HCT116 (cell line): ENCODE data around the gene MMRN1. TPM values are rescaled to one million over a fixed set of nuclear protein-coding genes. Genes with fewer than 3 reads are reported as not detected.

Experiments used
- ATAC-seq: fragments of 200-7000 bp; cut with Tn5 transposase; 2 replicates; pipeline ENCODE4 v1.9.1; 2020; ENCODE audit warnings: mild to moderate bottlenecking, moderate library complexity
- BruUV-seq: library from RNA; stranded (reverse); fragments of 400-500 nt; replicated peaks from 2 replicates; lab custom pipeline; 2021; lab: Mats Ljungman, UMichigan
- CTCF ChIA-PET: fragments of 300-600 bp; sonication (Branson Sonifier 250); formaldehyde crosslinking; loops from one replicate; lab custom pipeline; 2021; ENCODE audit warnings: antibody characterized with exemption; lab: Charles Lee
- POLR2A ChIA-PET: fragments of 300-600, 350-600 bp; sonication (Branson Sonifier 250); formaldehyde crosslinking; loops from one replicate; lab custom pipeline; 2021; ENCODE audit warnings: antibody characterized with exemption; lab: Charles Lee
- RAD21 ChIA-PET, 2 experiments: fragments of 300-600 bp; sonication (Branson Sonifier 250); formaldehyde crosslinking; loops; one replicate each; lab custom pipeline; 2023; ENCODE audit warnings: low total read pairs in 2 of 2; ENCODE audit not compliant: uncharacterized antibody in 2 of 2, unreplicated experiment in 2 of 2, low non-redundant PET in 1 of 2; lab: Charles Lee
- DNase-seq: peaks from one replicate; pipeline ENCODE4 v3.0.0-alpha.2; 2010; ENCODE audit warnings: low read depth, low spot score
- H2AFZ ChIP-seq: fragments of 200-600 bp; shearing (Covaris generic), sonication (generic); 2 replicates; pipeline ENCODE4 v1.6.1; 2017; ENCODE audit warnings: low read depth, mixed run types, mixed read lengths, antibody characterized with exemption, low read length; ENCODE audit not compliant: poor library complexity, severe bottlenecking
- H3K27ac ChIP-seq: 2 replicates; pipeline ENCODE4 v1.5.1; 2012; ENCODE audit warnings: low read depth, low read length
- H3K27me3 ChIP-seq: fragments of 200-600 bp; sonication (generic); 2 replicates; pipeline ENCODE4 v1.6.1; 2016; ENCODE audit warnings: mixed run types, low read length, mixed read lengths; ENCODE audit not compliant: insufficient read depth
- H3K36me3 ChIP-seq, 2 experiments: fragments of 200-500 bp in 1 of 2; fragments of 200-600 bp in 1 of 2; sonication (Bioruptor generic) in 1 of 2; sonication (generic) in 1 of 2; 2 replicates each; pipeline versions ENCODE4 v1.5.1 to v1.6.1; 2014 to 2016; ENCODE audit warnings: low read length in 2 of 2, inconsistent platforms in 1 of 2, mixed read lengths in 1 of 2, mixed run types in 1 of 2; ENCODE audit not compliant: insufficient read depth in 2 of 2, control insufficient read depth in 1 of 2
- H3K4me1 ChIP-seq, 2 experiments: fragments of 200-600 bp in 1 of 2; sonication (generic) in 1 of 2; 2 replicates each; pipeline versions ENCODE4 v1.5.1 to v1.6.1; 2012 to 2017; ENCODE audit warnings: low read length in 2 of 2, inconsistent platforms in 1 of 2, mild to moderate bottlenecking in 1 of 2, mixed read lengths in 1 of 2, mixed run types in 1 of 2, moderate library complexity in 1 of 2; ENCODE audit not compliant: insufficient read depth in 2 of 2, control insufficient read depth in 1 of 2
- H3K4me2 ChIP-seq: fragments of 200-600 bp; sonication (generic); 2 replicates; pipeline ENCODE4 v1.6.1; 2017; ENCODE audit warnings: mixed run types, low read length, mixed read lengths
- H3K4me3 ChIP-seq, 2 experiments: fragments of 200-600 bp in 1 of 2; sonication (generic) in 1 of 2; replicated peaks in 1 of 2; 2 replicates each; pipeline ENCODE4 v1.5.1; 2011 to 2016; ENCODE audit warnings: low read length in 2 of 2, control low read depth in 1 of 2, low read depth in 1 of 2, mild to moderate bottlenecking in 1 of 2, mixed read lengths in 1 of 2, mixed run types in 1 of 2
- H3K79me2 ChIP-seq: fragments of 200-600 bp; sonication (generic); 2 replicates; pipeline ENCODE4 v1.6.1; 2017; ENCODE audit warnings: mild to moderate bottlenecking, mixed run types, low read length, moderate library complexity, mixed read lengths; ENCODE audit not compliant: insufficient read depth
- H3K9ac ChIP-seq: fragments of 200-600 bp; sonication (generic); 2 replicates; pipeline ENCODE4 v1.6.1; 2016; ENCODE audit warnings: low read length, mixed read lengths
- H3K9me2 ChIP-seq: fragments of 200-600 bp; sonication (generic), shearing (Covaris generic); 2 replicates; pipeline ENCODE4 v1.6.1; 2017; ENCODE audit warnings: mixed run types, mild to moderate bottlenecking, moderate library complexity; ENCODE audit not compliant: insufficient read depth
- H3K9me3 ChIP-seq, 2 experiments: fragments of 200-500 bp in 1 of 2; fragments of 200-600 bp in 1 of 2; sonication (Bioruptor generic) in 1 of 2; sonication (generic) in 1 of 2; 2 replicates each; pipeline ENCODE4 v1.6.1; 2014 to 2017; ENCODE audit warnings: low read length in 2 of 2, mixed read lengths in 2 of 2, inconsistent platforms in 1 of 2, low read depth in 1 of 2, mild to moderate bottlenecking in 1 of 2, mixed run types in 1 of 2, moderate library complexity in 1 of 2; ENCODE audit not compliant: control insufficient read depth in 1 of 2, insufficient read depth in 1 of 2
- H4K20me1 ChIP-seq: fragments of 200-600 bp; sonication (generic), shearing (Covaris generic); 2 replicates; pipeline ENCODE4 v1.6.1; 2017; ENCODE audit warnings: mixed run types, mild to moderate bottlenecking, moderate library complexity; ENCODE audit not compliant: insufficient read depth
- CEBPB ChIP-seq: IDR thresholded peaks from 2 replicates; pipeline ENCODE4 v1.6.1; 2012; ENCODE audit warnings: low read depth
- ELF1 ChIP-seq: IDR thresholded peaks from 2 replicates; pipeline ENCODE4 v1.6.1; 2012; ENCODE audit warnings: low read depth, borderline replicate concordance
- EZH2phosphoT487 ChIP-seq: fragments of 200-600 bp; IDR thresholded peaks from 2 replicates; pipeline ENCODE4 v1.6.1; 2018; ENCODE audit warnings: antibody characterized with exemption, borderline replicate concordance
- FOSL1 ChIP-seq: IDR thresholded peaks from 2 replicates; pipeline ENCODE4 v1.6.1; 2012; ENCODE audit warnings: low read depth
- JUND ChIP-seq: IDR thresholded peaks from 2 replicates; pipeline ENCODE4 v1.6.1; 2012
- POLR2AphosphoS5 ChIP-seq: IDR thresholded peaks from 2 replicates; pipeline ENCODE4 v1.6.1; 2011; ENCODE audit warnings: mild to moderate bottlenecking, low read depth, low read length, moderate library complexity
- RAD21 ChIP-seq: IDR thresholded peaks from 2 replicates; pipeline ENCODE4 v1.6.1; 2012; ENCODE audit warnings: low read depth, mild to moderate bottlenecking
- SIN3A ChIP-seq: IDR thresholded peaks from 2 replicates; pipeline ENCODE4 v1.6.1; 2012; ENCODE audit warnings: low read depth
- SP1 ChIP-seq: IDR thresholded peaks from 2 replicates; pipeline ENCODE4 v1.6.1; 2012; ENCODE audit warnings: low read depth
- SRF ChIP-seq: IDR thresholded peaks from 2 replicates; pipeline ENCODE4 v1.6.1; 2012; ENCODE audit warnings: low read depth
- TCF7L2 ChIP-seq: IDR thresholded peaks from 2 replicates; pipeline ENCODE4 v1.7.0; 2011; ENCODE audit warnings: borderline replicate concordance, inconsistent platforms; ENCODE audit not compliant: insufficient read depth, insufficient read length; ENCODE audit errors: extremely low read depth
- YY1 ChIP-seq: IDR thresholded peaks from 2 replicates; pipeline ENCODE4 v1.6.1; 2011; ENCODE audit warnings: low read length, low read depth, moderate library complexity, mild to moderate bottlenecking; ENCODE audit not compliant: insufficient replicate concordance; ENCODE audit errors: extremely low read depth
- ZFX ChIP-seq: fragments of 450-650 bp; IDR thresholded peaks from 2 replicates; pipeline ENCODE4 v1.6.1; 2017
- ZNF274 ChIP-seq: fragments of 200-500 bp; sonication (Bioruptor generic); IDR thresholded peaks from 2 replicates; pipeline ENCODE4 v1.6.1; 2014; ENCODE audit warnings: mild to moderate bottlenecking, low read depth, low read length, inconsistent platforms
- intact Hi-C: fragments of 100-400 bp; cut with micrococcal nuclease; formaldehyde crosslinking; loops from 2 replicates; pipeline ENCODE4 v1.10.0; 2022
- total RNA-seq: library from RNA; stranded (reverse); gene quantifications from one replicate; pipeline ENCODE4 v1.2.1, GENCODE V29; 2021; ENCODE audit not compliant: unreplicated experiment
- TF ChIP-seq, protein P1 (sequence below): IDR thresholded peaks from 2 replicates; pipeline ENCODE4 v1.6.1; 2011; ENCODE audit warnings: mild to moderate bottlenecking, low read length, moderate library complexity; ENCODE audit not compliant: insufficient replicate concordance; ENCODE audit errors: extremely low read depth
- TF ChIP-seq, protein P2 (sequence below): IDR thresholded peaks from 2 replicates; pipeline ENCODE4 v1.6.1; 2012
- TF ChIP-seq, protein P3 (sequence below): IDR thresholded peaks from 2 replicates; pipeline ENCODE4 v1.6.1; 2012; ENCODE audit warnings: low read depth
- TF ChIP-seq, protein P4 (sequence below), 3 experiments: fragments of 200-600 bp in 1 of 3; sonication (generic) in 1 of 3; IDR thresholded peaks in 2 of 3; conservative IDR thresholded peaks in 1 of 3; 2 replicates each; pipeline ENCODE4 v1.5.1; 2012 to 2017; ENCODE audit warnings: low read depth in 2 of 3, low read length in 2 of 3, antibody characterized with exemption in 1 of 3, borderline replicate concordance in 1 of 3, control low read depth in 1 of 3, mild to moderate bottlenecking in 1 of 3, mixed read lengths in 1 of 3, mixed run types in 1 of 3, moderate library complexity in 1 of 3; ENCODE audit not compliant: insufficient read depth in 1 of 3
- TF ChIP-seq, protein P5 (sequence below): IDR thresholded peaks from 2 replicates; pipeline ENCODE4 v1.6.1; 2012

MMRN1 gene
- total RNA-seq, 1 experiment from 2014 or later, result 0.12 TPM

DNA sequence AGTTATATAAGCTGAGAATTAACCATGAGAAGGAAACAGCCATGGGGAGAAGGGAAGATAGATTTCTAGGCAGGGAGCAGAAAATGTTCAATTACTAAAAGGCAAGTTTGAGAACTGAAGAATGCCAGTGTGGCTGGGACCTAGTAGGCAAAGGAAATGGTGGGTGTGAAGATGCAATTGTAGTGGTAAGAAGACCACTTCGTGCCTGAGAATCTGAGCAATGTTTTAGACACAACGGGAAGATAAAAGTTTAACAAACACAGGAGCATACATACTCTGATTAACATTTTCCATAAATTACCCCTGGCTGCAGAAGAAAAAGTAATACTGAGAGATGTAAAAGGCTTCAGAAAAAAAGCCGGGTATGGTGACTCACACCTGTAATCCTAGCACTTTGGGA lies 18.1 kb upstream of the MMRN1 start:
- Histone ChIP-seq H3K9me2 (no peaks in the 10 kb centered on the region), H3K27ac (no peak overlapping the region), H4K20me1 (no peaks in the 10 kb centered on the region), H2AFZ (no peak overlapping the region), H3K9me3 (no peaks in the 10 kb centered on the region), H3K4me3 (no peak overlapping the region), H3K36me3 (no peaks in the 10 kb centered on the region), H3K4me2 (no peak overlapping the region), H3K27me3 (no peaks in the 10 kb centered on the region), H3K79me2 (no peaks in the 10 kb centered on the region), H3K4me1 (no peaks in the 10 kb centered on the region), H3K9ac (no peak overlapping the region)
- no peak for ATAC-seq
- intact Hi-C loops, result no loop called here
- no TSS peak for BruUV-seq
- RAD21 ChIA-PET, result no interaction called here
- CTCF ChIA-PET, result no interaction called here
- TF ChIP-seq TCF7L2, result no peak
- TF ChIP-seq JUND, result no peak
- TF ChIP-seq, protein P1, sequence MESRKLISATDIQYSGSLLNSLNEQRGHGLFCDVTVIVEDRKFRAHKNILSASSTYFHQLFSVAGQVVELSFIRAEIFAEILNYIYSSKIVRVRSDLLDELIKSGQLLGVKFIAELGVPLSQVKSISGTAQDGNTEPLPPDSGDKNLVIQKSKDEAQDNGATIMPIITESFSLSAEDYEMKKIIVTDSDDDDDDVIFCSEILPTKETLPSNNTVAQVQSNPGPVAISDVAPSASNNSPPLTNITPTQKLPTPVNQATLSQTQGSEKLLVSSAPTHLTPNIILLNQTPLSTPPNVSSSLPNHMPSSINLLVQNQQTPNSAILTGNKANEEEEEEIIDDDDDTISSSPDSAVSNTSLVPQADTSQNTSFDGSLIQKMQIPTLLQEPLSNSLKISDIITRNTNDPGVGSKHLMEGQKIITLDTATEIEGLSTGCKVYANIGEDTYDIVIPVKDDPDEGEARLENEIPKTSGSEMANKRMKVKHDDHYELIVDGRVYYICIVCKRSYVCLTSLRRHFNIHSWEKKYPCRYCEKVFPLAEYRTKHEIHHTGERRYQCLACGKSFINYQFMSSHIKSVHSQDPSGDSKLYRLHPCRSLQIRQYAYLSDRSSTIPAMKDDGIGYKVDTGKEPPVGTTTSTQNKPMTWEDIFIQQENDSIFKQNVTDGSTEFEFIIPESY, result no peak
- TF ChIP-seq SRF, result no peak
- no peak for TF ChIP-seq ELF1
- no peak for TF ChIP-seq SP1
- no peak for TF ChIP-seq POLR2AphosphoS5
- TF ChIP-seq, protein P2, sequence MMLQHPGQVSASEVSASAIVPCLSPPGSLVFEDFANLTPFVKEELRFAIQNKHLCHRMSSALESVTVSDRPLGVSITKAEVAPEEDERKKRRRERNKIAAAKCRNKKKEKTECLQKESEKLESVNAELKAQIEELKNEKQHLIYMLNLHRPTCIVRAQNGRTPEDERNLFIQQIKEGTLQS, result no peak
- no peak for TF ChIP-seq SIN3A
- TF ChIP-seq FOSL1, result no peak
- no peak for TF ChIP-seq EZH2phosphoT487
- TF ChIP-seq ZFX, result no peak
- no peak for TF ChIP-seq CEBPB
- TF ChIP-seq YY1, result no peak
- no peak for TF ChIP-seq RAD21
- TF ChIP-seq, protein P3, sequence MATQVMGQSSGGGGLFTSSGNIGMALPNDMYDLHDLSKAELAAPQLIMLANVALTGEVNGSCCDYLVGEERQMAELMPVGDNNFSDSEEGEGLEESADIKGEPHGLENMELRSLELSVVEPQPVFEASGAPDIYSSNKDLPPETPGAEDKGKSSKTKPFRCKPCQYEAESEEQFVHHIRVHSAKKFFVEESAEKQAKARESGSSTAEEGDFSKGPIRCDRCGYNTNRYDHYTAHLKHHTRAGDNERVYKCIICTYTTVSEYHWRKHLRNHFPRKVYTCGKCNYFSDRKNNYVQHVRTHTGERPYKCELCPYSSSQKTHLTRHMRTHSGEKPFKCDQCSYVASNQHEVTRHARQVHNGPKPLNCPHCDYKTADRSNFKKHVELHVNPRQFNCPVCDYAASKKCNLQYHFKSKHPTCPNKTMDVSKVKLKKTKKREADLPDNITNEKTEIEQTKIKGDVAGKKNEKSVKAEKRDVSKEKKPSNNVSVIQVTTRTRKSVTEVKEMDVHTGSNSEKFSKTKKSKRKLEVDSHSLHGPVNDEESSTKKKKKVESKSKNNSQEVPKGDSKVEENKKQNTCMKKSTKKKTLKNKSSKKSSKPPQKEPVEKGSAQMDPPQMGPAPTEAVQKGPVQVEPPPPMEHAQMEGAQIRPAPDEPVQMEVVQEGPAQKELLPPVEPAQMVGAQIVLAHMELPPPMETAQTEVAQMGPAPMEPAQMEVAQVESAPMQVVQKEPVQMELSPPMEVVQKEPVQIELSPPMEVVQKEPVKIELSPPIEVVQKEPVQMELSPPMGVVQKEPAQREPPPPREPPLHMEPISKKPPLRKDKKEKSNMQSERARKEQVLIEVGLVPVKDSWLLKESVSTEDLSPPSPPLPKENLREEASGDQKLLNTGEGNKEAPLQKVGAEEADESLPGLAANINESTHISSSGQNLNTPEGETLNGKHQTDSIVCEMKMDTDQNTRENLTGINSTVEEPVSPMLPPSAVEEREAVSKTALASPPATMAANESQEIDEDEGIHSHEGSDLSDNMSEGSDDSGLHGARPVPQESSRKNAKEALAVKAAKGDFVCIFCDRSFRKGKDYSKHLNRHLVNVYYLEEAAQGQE, result no peak
- no peak for TF ChIP-seq ZNF274
- TF ChIP-seq, protein P4, sequence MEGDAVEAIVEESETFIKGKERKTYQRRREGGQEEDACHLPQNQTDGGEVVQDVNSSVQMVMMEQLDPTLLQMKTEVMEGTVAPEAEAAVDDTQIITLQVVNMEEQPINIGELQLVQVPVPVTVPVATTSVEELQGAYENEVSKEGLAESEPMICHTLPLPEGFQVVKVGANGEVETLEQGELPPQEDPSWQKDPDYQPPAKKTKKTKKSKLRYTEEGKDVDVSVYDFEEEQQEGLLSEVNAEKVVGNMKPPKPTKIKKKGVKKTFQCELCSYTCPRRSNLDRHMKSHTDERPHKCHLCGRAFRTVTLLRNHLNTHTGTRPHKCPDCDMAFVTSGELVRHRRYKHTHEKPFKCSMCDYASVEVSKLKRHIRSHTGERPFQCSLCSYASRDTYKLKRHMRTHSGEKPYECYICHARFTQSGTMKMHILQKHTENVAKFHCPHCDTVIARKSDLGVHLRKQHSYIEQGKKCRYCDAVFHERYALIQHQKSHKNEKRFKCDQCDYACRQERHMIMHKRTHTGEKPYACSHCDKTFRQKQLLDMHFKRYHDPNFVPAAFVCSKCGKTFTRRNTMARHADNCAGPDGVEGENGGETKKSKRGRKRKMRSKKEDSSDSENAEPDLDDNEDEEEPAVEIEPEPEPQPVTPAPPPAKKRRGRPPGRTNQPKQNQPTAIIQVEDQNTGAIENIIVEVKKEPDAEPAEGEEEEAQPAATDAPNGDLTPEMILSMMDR (IDR thresholded peaks at IDR 0.05 in 2 of 3, conservative IDR thresholded peaks at IDR 0.05 in 1 of 3; ENCODE audit: borderline replicate concordance in 1 of 3, insufficient read depth in 1 of 3, low read depth in 2 of 3, low read length in 2 of 3), result no peak
- TF ChIP-seq, protein P5, sequence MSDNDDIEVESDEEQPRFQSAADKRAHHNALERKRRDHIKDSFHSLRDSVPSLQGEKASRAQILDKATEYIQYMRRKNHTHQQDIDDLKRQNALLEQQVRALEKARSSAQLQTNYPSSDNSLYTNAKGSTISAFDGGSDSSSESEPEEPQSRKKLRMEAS, result no peak
- no peak for DNase-seq
- POLR2A ChIA-PET, result no interaction called here
